Non-pigmented ciliary epithelial cell (primary cell): ENCODE data around the gene NOBOX.
"Not testable (repeated sequence)": the region's sequence is repeated elsewhere in the genome, so short reads cannot be mapped to it uniquely, and the experiment has no call there.

Experiments used
- DNase-seq: peaks from one replicate; pipeline ENCODE4 v3.0.0-alpha.2; 2010; ENCODE audit warnings: low read depth

The NOBOX gene

DNA sequence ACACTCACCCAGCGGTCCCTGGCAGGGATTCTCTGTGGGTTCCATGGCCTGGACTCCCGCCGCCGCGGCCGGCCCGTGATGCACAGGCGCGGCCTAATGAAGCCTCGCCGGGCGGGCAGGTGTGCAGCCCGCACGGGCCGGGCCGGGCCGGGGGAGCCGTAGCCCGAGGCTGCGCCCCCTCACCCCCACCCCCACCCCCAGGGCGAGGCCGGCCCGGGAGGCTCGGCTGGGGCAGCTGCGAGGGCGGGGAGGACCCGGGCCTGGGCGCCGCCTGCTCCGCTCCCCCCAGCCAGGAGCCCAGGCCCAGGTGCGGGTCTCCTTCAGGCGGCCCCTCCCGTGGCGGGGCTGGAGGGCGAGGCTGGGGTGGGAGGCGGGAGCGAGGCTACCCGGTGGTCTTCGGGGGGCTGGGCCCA lies at the start of gene NOBOX:
Gene NOBOX, minus strand, starts transcription at position 45 of the 413 bp plus-strand sequence.
- DNase-seq: no peak

DNA sequence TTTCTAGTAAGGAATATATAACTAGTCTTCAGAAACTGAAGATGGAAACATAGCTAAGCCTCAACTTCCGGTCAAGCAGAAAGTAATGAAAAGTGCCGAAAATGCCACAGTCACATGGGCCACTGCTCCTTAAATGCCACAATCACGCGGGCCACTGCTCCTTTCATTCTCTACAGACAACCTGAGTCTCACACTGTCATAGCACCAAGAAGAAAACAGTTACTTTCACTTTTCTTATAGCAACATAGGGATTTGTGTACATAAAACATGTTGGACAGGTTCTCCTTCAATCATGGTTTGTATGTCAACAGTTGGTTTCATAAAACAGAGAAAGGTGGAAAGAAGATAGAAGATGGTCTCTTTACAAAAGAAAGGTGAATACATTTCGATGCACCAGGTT lies 48.6 kb upstream of the NOBOX start:
- no peak for DNase-seq

DNA sequence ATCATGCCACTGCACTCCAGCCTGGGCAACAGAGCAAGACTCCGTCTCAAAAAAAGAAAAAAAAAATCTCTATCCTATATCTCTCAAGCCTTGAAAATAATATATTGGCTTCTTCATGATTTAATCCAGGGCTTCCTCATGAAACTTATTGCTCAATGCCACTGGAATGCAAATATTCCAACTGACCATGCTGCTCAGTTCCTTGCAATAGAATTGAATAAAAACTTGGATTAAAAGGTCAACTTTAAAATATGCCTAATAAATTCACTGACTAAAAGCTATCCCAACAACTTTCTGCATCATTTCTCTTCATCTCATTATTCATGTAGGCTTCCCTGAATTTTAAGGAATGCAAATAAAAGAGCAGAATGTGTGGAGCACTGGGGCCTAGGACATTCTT lies 42.1 kb upstream of the NOBOX start:
- DNase-seq: no peak

DNA sequence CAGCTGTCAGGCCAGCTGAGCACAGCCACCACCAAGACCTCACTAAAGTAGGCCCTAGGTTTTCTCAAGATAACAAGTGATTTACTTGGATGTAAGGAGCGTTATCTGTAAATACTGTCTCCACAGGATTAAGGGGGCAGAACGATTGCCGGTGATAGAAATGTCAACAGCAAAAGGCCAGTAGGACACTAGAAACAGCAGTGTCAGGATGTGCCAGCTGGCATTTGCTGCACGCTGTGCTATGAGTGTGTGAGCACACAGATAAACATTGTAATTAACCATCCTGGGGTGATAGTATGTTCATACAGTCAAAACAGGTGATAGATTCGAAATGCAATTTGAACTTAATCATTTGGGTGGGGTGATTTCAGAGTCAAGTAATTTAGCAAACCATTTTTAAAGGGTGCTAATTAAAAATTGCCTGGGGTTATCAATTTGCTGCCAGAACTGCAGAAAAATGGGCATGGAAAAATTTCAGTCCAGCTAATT lies 36.3 kb upstream of the NOBOX start:
- no peak for DNase-seq

DNA sequence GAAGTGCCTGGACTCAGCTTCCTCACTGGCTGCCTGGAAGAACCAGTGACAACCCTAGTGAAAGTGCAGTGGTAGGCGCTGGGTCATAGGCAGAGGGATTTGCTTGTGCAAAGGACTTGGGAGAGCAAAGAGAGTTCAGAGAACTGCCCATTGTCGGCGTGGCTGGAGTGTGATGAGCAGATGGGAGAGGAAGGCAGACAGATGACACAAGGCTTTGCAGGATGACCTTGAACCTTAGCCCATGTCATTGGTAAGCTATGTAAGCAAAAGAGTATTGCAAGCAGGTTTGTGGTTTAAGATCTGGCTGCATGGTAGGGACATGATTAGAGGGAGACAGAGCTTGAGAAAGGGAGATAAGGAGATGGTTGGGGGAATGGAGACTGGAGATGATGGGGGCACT lies 35.3 kb upstream of the NOBOX start:
- no peak for DNase-seq

DNA sequence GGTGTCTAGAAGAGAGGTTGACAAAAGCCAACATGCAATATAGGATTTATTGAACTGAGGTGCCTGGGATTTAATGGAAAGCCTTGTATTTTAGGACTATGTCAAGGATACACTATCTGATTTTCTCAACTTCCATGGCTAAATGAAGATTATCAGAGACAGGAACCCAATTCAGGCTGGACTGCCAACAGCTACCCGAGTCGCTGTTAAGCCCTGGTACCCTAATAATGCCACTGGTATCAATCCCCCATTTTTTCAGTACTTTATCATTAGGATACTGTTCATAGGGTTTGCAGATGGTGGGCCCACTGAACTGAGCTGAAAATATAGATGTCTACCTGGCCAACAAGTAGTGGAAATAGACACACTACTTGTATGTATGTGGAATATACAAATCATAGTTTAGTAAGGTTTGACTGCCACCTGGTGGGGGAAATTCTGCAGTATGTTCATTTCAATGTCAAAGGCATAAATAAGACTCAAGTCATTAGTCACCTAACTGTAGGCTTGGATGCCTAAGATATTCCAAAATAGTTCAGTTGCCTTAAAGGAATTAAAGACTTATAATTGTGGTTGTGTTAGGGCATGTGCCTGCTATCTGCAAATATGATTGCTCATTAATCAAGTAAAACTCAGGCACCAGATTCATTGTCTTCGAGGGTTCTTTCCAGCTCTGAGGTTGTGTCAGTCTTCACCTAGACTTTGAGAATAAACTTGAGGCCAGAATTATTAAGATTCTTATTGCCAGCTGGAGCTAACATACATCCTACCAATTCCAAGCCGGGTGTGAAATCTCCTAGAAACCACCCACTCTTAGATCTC lies 34.1 kb upstream of the NOBOX start:
- peak; percentile 36 for DNase-seq

DNA sequence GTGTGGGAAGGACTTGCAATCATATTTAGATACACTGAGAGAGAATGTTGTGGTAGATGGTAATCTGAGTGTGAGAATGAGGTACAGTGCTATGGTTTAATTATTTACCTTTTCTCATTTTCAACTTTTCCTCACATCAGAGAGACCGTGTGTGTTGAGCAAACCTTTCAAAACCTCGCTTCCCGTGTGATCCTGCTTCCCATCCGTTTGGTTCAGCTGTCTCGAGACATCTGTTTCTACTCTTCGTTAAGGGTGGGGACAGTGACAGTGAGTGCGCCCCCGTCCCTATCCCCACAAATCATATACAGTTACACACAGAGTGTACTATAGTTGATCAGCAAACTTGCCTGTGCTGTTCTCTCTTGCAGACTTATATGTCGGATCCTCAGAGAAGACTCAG lies 33.0 kb upstream of the NOBOX start:
- no peak for DNase-seq

DNA sequence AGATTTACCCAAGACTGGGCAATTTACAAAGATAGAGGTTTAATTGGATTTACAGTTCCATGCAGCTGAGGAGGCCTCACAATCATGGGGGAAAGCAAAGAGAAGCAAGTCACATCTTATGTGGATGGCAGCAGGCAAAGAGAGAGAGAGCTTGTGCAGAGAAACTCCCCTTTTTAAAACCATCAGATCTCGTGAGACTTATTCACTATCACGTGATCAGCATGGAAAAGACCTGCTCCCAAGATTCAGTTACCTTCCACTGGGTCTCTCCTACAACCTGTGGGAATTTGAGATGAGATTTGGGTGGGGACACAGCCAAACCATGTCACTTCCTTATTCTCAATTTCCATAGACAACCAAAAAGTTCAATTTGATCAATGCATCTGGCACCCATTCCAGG lies 24.9 kb upstream of the NOBOX start:
- no peak for DNase-seq

DNA sequence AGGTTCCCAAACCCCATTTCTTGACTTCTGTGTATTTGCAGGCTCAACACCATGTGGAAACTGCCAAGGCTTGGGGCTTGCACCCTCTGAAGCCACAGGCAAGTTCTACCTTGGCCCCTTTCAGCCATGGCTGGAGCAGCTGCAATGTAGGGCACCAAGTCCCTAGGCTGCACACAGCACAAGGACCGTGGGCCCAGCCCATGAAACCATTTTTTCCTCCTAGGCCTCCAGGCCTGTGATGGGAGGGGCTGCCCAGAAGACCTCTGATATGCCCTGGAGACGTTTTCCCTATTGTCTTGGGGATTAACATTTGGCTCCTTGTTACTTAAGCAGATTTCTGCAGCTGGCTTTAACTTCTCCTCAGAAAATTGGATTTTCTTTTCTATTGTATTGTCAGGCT lies 24.0 kb upstream of the NOBOX start:
- DNase-seq: not testable (repeated sequence)

DNA sequence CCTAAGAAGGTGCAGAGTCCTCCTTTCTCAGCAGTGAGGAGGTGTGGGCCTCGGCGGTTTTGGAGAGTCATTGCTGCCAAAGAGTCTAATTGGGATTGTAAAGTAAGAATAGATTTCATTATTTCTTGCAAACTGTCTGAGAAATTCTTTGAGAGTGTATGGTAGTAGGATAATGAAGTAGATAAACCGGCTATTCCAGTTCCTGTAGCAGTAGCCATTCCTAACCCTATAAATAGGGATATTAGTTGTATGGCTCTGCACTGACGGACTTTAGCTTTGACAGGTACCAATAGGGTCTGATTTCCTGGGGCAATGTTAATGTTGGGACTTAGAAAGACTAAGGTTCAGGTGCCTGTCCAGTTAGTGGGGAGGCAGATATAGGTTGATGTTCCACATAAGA lies 15.4 kb upstream of the NOBOX start:
- DNase-seq: not testable (repeated sequence)

DNA sequence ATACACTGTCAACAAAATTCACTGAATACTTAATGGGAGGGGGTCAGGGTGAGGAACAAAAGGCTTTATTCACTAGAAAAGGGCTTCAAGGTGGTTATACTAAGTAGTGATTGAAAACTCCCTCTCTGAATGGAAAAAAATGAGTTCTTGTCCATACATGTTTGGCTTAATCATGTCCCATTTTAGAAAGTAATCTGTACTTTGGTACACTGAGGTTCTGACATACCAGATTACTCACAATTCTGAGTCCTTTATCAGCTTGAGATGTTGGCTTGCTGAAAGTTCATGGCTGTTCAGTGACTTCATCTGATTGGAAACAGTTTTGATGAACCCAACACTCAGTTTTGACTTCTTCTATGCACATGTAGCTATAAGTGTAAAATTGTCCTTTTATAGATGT lies 12.8 kb upstream of the NOBOX start:
- no peak for DNase-seq

DNA sequence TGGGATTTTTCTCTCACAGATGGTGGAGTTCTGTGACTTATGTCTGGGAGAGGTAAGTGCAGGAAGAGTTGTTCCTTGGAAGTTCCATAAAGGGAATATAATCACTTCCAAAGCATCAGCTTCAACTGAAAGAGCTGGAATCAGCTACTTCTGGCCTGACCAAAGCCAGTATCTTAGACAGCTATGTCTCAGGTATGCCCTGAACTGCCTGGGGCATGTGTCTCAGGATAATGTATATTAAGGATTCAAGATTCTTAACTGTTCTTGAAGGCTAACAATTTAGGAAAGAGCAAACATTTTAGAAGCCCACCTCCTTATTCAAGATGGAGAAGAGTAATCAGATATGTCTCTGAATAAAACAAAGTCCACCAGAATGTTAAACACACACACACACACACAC lies 12.4 kb upstream of the NOBOX start:
- DNase-seq: no peak

DNA sequence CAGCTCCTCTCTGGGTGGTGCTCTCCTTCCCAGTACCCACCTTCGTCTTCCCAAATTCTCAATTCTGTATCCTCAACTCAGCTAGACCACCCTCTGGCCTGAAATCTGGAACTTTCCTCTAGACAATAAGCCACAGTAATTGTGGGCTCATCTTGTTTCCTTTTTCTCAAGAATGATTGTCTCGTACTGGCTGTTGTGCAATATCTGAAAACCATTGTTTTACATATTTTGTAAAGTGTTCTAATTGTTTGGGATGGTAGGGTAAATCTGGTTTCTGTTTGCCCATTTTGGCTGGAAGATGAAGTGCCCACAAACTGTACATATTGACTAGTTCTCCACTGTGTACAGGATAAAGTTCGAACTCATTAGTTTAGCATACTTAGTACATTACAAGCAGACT lies 11.3 kb upstream of the NOBOX start:
- DNase-seq: no peak

DNA sequence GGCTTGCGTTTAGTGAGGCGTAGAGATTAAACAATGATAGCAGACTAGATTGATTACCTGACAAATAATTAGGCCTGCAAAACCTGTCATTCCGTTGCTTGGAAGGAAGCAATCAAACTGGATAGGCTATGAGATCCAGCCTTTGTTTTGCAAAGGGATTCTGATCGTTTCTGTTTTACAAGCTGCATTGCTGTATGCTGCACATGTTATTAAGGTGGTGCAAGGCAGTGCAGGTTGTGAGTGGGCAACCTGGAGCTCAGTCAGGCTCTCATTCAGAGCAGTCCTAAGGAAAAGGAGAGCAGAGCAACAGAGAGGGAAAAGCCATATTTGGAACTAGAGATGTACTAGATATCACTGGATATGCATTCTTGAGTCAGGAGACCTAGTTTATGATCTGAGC lies 6.9 kb upstream of the NOBOX start:
- DNase-seq: no peak

DNA sequence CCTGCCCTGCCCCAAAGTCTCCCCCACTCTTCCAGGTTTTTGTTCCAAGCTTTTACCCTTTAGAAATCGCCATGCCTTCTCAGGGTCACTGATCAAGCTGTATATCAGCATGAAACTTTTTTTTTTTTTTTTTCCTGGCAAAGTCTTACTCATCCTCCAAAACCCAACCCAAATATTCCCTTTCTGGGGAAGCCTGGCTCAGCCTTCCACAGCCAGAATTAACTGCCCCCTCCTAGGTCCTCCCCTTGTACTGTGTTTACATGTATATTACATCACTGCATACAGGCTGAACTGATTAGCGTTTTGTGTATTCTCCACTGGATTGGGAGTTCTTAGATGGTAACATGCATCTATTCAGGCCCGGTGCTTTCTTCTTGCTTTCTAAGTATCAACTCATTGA lies 4.6 kb upstream of the NOBOX start:
- DNase-seq: no peak

DNA sequence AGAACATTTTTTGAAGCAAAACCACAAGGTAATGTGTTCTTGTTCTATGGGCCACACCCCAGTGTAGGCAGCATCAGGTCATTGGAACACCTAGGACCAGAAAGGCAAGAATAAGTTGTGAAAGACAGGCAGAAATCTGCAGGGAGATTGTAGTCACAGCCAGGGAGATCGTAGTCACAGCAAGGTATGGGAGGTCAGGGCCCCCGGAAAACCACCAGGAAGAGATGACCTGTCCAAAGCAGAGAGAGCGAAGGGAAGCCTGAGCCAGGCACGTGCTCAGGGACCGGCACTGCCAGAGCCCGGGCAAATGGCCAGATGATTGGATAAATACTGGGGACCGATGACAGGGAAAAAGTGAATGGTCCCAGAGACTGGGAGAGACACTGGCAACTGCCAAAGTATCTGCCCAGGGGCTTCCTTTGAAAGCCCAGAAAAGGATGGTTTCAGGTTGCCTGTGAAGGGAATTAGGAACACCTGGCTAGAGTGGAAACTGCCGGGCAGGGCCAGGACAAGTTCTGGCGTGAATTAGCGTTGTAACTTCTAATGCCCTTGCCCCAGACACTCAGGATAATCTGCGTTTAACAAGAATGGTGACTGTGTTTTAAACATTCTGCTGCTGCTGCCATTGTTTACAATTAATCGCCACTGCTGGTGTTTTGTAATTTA lies 3.9 kb upstream of the NOBOX start:
- no peak for DNase-seq

DNA sequence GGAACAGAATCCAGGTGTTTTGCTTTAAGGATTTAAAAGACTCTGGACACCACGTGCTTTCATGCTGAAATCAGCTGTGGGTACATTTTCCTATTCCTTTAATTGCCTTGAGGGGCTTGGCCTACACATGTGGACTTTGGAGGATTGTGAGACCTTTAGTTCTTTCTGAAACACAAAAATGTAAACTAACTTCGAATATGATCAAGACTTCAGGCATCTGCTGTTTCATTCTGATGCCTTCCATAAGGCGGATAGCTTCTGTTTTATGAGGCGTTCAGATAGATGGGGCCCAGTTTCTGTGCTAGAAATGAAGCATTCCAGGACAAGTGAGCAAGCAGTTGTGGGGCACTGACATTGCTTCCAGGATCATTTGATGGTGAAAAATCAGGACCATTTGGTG lies 1.5 kb upstream of the NOBOX start:
- no peak for DNase-seq

DNA sequence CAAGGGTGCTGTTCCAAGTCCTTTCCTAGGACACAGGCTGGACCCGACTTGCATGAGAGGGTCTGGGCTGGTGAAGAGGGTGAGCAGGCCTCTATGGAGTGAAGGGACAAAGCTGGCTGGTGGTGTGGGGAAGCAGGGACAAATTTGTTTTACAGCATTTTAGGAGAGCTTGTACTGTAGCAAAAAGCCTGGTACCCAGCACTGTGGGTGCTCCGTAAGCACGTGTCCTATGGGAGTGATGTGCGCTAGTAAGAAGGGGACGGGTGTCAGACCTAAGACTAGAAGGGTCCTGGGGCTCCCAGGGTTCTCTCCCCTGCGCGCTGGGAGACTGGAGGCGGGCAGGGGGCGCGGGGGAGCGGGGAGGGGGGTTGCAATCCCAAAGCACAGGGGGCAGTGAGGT lies 391 bp downstream of the NOBOX start:
- DNase-seq: no peak

DNA sequence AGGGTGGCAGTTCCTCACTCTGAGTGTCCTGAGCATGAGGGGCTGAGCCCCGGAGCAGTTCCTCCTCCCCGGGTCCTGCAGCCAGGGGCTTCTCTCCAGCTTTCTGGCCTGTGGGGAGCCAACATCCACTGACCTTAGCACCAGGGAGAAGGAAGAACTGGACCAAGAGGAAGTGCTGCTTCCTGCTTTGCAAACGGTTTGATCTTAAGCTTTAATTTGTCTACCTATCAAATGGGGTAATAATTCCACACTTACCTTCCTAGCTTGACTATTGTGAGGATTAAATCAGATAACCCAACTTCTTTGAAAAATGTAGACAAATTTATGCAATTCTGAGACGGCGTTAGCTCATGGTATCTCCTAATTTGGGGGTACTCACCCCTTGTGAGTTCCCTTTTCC lies 2.0 kb downstream of the NOBOX start:
- DNase-seq: no peak

DNA sequence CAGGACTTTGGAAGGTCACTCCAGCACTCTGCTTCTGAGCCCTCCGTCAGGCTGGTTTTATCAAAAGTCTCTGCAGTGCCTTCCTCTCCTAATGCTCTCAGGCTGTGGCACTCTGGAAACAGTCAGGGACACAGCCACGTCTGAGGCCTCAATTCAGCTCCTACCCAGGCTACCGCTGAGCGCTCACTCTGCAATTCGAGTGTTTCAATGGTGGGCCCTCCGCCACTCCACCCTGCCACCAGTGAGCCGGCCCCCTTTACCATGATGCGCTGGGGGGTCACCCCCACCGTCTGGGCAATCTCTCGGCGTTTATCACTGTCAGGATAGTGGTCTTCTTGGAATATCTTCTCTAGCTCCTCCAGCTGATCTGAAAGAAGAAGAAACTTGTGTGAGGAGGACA lies 3.5 kb downstream of the NOBOX start:
- DNase-seq: no peak

DNA sequence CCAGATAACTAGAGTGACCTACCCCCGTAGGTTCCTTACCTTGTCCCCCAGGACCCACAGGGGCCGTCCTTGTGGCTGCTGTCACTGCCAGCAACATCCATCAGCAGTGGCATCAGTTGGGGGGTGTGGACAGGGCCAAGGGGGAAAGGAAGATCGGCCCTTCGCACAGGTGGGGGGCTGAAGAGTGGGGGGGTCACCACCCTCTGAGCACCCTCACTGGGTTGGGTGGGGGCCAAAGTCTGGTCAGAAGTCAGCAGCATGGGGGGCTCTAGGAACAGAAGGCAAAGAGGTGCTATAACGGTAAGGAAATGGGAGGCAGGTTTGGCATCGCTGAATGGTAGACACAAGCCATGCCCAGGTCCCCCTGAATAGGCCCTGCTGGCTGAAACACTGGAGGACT lies 4.6 kb downstream of the NOBOX start:
- no peak for DNase-seq

DNA sequence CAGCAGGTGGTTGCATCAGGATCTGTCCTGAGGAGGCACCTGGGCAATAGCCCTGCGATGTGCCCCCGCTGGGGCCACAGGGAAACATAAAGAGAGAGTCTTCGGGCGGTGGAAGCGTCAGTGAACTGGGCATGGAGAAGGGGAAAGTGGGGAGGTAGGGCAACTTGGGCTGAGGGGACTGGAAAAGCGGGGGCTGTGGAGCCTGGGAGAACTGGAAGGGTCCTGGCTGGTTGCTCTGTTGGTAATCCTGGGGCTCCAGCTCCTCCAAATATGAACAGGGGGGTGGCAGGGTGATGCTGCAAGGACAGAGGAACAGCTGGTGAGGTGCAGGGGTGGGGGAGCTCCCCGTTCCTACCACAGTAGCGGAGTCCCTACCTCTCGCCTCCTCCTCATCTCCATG lies 5.2 kb downstream of the NOBOX start:
- no peak for DNase-seq

DNA sequence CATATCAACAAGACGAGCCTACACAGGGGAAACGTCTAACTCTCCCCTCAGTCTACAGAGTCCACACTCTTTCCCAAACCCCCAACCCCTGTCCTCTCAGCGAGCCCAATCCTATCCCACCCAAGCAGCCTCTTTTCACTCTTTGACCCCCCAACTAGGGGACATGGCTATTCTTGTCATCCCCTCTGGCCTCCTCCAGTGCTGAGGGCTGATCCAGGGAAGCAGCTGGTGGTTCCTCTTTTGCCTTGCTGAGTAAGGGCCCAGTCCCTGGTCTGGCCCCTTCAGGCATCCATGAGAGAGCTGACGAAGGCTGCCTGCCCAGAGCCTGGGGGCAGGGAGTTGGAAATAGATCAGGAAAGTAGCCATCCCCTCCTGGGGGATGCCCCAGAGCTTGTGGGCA lies 6.4 kb downstream of the NOBOX start:
- no peak for DNase-seq

DNA sequence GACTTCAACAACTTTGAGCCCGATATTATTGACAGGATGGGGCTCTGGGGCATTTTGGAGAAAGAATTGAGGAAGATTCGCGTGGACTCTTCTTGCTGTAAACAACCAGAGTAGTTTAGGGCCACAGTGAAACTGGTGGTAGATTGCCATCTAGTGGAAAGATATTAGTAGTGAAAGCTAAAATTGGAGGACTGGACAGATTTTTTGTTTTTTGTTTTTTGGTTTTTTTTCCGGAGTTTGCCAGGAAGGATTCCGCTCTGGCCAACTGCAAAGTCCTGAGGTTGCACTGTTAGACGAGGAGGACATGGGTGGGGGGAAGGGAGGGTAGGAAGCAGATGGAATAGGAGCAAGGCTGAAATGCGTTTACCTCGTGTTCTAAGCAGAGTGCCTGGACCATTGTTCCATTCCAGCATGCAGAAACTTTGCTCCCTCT lies 11.7 kb downstream of the NOBOX start:
- DNase-seq: no peak
